ENCODE results near the gene TARS1.

Gene TARS1

GRCh38 chr5:33440482-33441240 is at the start of gene TARS1:
TARS1 (plus strand) TSS chr5:33440965; CDS start chr5:33441087, 122 bp downstream.
- peak; percentile 98 for DNase-seq

- no peak for DNase-seq
Measured at GRCh38 chr5:33398501-33398900, 42.3 kb upstream of the TARS1 start.

GRCh38 chr5:33400675-33401074 is 40.1 kb upstream of the TARS1 start:
- DNase-seq, result no peak

- DNase-seq, result no peak
Measured at GRCh38 chr5:33401482-33402390, 39.0 kb upstream of the TARS1 start.

GRCh38 chr5:33403187-33403586 is 37.6 kb upstream of the TARS1 start:
- no peak for DNase-seq

- no peak for DNase-seq
Measured at GRCh38 chr5:33408816-33409215, 31.9 kb upstream of the TARS1 start.

GRCh38 chr5:33409435-33410170 is 31.2 kb upstream of the TARS1 start:
- no peak for DNase-seq

GRCh38 chr5:33410221-33410620 is 30.5 kb upstream of the TARS1 start:
- no peak for DNase-seq

- DNase-seq, result no peak
Measured at GRCh38 chr5:33411498-33411897, 29.3 kb upstream of the TARS1 start.

- DNase-seq, result no peak
Measured at GRCh38 chr5:33415811-33416354, 24.9 kb upstream of the TARS1 start.

GRCh38 chr5:33417632-33418031 is 23.1 kb upstream of the TARS1 start:
- DNase-seq, result no peak

- no peak for DNase-seq
Measured at GRCh38 chr5:33420946-33421345, 19.8 kb upstream of the TARS1 start.

GRCh38 chr5:33422191-33422590 is 18.6 kb upstream of the TARS1 start:
- DNase-seq, result no peak

GRCh38 chr5:33423018-33423630 is 17.6 kb upstream of the TARS1 start:
- peak; percentile 5 for DNase-seq

- DNase-seq, result no peak
Measured at GRCh38 chr5:33425314-33425713, 15.5 kb upstream of the TARS1 start.

- DNase-seq, result no peak
Measured at GRCh38 chr5:33430983-33431382, 9.8 kb upstream of the TARS1 start.

- DNase-seq, result no peak
Measured at GRCh38 chr5:33432656-33433055, 8.1 kb upstream of the TARS1 start.

GRCh38 chr5:33433303-33434240 is 7.2 kb upstream of the TARS1 start:
- DNase-seq, result no peak

GRCh38 chr5:33435893-33436490 is 4.8 kb upstream of the TARS1 start:
- peak; percentile 79 for DNase-seq

GRCh38 chr5:33438996-33439395 is 1.8 kb upstream of the TARS1 start:
- DNase-seq, result no peak

- DNase-seq, result no peak
Measured at GRCh38 chr5:33439905-33440481, 772 bp upstream of the TARS1 start.

Data from activated CD4-positive, alpha-beta T cell treated with anti-CD3 and anti-CD28 coated beads, Interleukin-10, Interleukin-2, amounts not matched to agents 100 ng/mL and 50 ng/mL, durations not matched to agents 16 hours and 8 hours (primary cell).